Peyer's patch (tissue), 4 donors: ENCODE data around the gene VWA5B1. TPM values are rescaled to one million over a fixed set of nuclear protein-coding genes. Genes with fewer than 3 reads are reported as not detected.

Source experiments
- DNase-seq, 3 donors: peaks; one replicate each; pipeline ENCODE4 v3.0.0-alpha.2; 2017 to 2019
- H3K27ac ChIP-seq, 4 donors: fragments of 200-600 bp; sonication (generic); one replicate each; pipeline ENCODE4 v1.5.1; 2016 to 2019
- H3K27me3 ChIP-seq, 2 donors: fragments of 200-600 bp; sonication (generic); one replicate each; pipeline ENCODE4 v1.5.1; 2019
- H3K36me3 ChIP-seq, 3 donors: fragments of 200-600 bp; sonication (generic); one replicate each; pipeline ENCODE4 v1.5.1; 2016 to 2019
- H3K4me1 ChIP-seq, 4 donors: fragments of 200-600 bp; sonication (generic); one replicate each; pipeline ENCODE4 v1.5.1; 2016 to 2019
- H3K4me3 ChIP-seq, 4 donors: fragments of 200-600 bp; sonication (generic); 1 replicate in 3 of 4; 2 replicates in 1 of 4; pipeline ENCODE4 v1.5.1; 2016 to 2019; ENCODE audit warnings: mild to moderate bottlenecking in 1 of 4
- H3K9me3 ChIP-seq, 4 donors: fragments of 200-600 bp; sonication (generic); one replicate each; pipeline ENCODE4 v1.5.1; 2016 to 2019; ENCODE audit warnings: mild to moderate bottlenecking in 1 of 4
- POLR2A ChIP-seq, 2 donors: fragments of 450-650 bp; IDR thresholded peaks; one replicate each; pipeline ENCODE4 v1.5.1; 2017; ENCODE audit warnings: antibody characterized with exemption in 2 of 2, mild to moderate bottlenecking in 2 of 2, moderate library complexity in 2 of 2
- total RNA-seq, 4 donors: library from RNA; depleted of rRNA; stranded (reverse); fragments of >200 nt; gene quantifications; one replicate each; pipeline ENCODE4 v1.1.0, GENCODE V29; 2016
- TF ChIP-seq, protein P1 (sequence below), 6 experiments: fragments of 450-650 bp in 4 of 6; fragments of 200-600 bp in 2 of 6; sonication (generic) in 1 of 6; IDR thresholded peaks; one replicate each; pipeline ENCODE4 v1.5.1; 2017 to 2019; ENCODE audit warnings: antibody characterized with exemption in 6 of 6, mild to moderate bottlenecking in 3 of 6, moderate library complexity in 1 of 6

Gene VWA5B1
- total RNA-seq, 4 donors from 2014 or later, result not detected

DNA sequence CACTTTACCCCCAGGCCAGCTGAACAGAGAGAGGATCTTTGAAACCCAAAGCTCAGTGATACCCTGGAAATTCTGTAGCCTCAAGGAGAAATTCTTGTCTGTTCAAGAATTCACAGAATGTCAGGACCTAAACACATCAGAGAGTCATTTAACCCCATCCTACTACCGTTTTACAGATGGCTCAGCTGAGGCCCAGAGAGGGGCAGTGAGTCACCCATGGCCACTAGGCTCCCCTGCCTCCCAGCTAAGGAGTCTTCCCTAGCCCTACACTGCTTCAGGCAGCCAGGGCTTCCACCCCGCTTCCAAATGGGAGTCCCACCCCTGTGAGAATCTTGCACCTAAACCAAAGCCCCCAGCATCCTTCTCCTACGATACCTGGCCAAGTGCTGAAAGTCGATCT is 28.3 kb downstream of the VWA5B1 start:
- no peaks in the 10 kb centered on the region for H3K36me3 ChIP-seq
- H3K27ac ChIP-seq, result no peak overlapping the region
- no peaks in the 10 kb centered on the region for H3K9me3 ChIP-seq
- TF ChIP-seq, protein P1, sequence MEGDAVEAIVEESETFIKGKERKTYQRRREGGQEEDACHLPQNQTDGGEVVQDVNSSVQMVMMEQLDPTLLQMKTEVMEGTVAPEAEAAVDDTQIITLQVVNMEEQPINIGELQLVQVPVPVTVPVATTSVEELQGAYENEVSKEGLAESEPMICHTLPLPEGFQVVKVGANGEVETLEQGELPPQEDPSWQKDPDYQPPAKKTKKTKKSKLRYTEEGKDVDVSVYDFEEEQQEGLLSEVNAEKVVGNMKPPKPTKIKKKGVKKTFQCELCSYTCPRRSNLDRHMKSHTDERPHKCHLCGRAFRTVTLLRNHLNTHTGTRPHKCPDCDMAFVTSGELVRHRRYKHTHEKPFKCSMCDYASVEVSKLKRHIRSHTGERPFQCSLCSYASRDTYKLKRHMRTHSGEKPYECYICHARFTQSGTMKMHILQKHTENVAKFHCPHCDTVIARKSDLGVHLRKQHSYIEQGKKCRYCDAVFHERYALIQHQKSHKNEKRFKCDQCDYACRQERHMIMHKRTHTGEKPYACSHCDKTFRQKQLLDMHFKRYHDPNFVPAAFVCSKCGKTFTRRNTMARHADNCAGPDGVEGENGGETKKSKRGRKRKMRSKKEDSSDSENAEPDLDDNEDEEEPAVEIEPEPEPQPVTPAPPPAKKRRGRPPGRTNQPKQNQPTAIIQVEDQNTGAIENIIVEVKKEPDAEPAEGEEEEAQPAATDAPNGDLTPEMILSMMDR (IDR thresholded peaks at IDR 0.05), result no peak
- no peak overlapping the region for H3K4me3 ChIP-seq
- no peak for DNase-seq
- H3K4me1 ChIP-seq, result no peaks in the 10 kb centered on the region
- no peaks in the 10 kb centered on the region for H3K27me3 ChIP-seq

DNA sequence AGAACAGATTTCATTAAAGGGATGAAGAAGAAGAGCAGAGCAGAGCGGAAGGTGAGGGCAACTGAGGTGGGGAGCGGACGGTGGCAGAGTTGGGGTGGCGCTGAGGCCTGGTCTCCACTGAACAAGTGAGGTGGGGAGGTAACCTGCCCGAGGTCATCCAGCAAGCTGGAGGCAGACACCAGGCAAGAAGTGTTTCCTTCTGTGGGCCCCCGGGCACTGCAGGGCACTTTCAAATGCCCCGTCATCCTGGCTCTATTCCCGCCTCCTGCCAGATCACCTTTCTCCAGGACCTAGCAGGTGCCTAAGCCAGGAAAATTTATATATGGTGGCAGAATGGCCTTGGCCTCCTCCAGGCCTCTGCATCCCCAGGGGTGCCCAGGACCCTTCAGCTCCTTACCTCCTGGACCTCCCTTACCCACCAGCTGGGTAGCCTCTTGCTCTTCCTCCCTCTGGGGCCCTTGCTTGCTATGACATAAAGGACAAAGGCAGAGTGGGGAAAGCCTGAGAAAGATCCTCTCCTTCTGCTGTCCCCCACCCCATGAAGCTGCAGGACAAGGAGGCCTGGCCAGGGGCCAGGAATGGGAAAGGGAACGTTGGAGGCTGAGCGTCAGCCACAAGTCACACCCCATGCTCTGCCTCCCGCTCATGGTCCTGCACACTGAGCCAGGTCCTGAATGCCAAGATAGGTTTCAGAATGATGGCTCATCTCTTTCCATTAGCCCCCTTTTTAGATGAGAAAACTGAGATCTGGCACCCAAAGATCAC is 29.0 kb downstream of the VWA5B1 start:
- no peak overlapping the region for H3K4me3 ChIP-seq
- no peaks in the 10 kb centered on the region for H3K9me3 ChIP-seq
- no peak overlapping the region for H3K27ac ChIP-seq
- no peaks in the 10 kb centered on the region for H3K4me1 ChIP-seq
- H3K36me3 ChIP-seq, result no peaks in the 10 kb centered on the region
- no peaks in the 10 kb centered on the region for H3K27me3 ChIP-seq
- no peak for DNase-seq
- TF ChIP-seq, protein P1 (IDR thresholded peaks at IDR 0.05), result no peak
- no peak for TF ChIP-seq POLR2A (IDR thresholded peaks at IDR 0.05)

DNA sequence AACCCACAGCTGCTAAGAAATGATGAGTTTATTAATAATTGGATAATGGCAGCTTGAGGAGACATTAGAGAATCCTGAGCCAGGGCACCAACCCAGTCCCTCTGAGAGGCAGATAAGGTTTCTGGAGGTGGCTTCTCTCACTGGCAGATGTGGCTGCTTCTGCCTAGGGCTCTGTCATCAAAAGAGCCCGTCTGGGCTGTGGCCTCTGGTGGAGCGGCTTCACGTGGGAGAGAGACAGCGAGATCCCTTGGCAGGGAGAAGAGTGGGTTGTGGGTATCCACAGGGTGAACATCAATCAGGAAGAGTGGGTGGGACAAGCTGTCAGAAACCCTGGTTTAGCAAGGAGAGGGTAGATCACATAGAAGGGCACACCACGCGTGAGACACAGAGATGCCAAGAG is 30.0 kb downstream of the VWA5B1 start:
- Histone ChIP-seq H3K4me3 (no peak overlapping the region), H3K27ac (no peak overlapping the region), H3K4me1 (peaks cover 0 to 10% (median 0%) of the 10 kb centered on the region in 4 donors), H3K27me3 (no peaks in the 10 kb centered on the region), H3K9me3 (no peaks in the 10 kb centered on the region), H3K36me3 (no peaks in the 10 kb centered on the region)
- no peak for TF ChIP-seq POLR2A (IDR thresholded peaks at IDR 0.05)
- TF ChIP-seq, protein P1 (IDR thresholded peaks at IDR 0.05), result no peak
- no peak for DNase-seq

DNA sequence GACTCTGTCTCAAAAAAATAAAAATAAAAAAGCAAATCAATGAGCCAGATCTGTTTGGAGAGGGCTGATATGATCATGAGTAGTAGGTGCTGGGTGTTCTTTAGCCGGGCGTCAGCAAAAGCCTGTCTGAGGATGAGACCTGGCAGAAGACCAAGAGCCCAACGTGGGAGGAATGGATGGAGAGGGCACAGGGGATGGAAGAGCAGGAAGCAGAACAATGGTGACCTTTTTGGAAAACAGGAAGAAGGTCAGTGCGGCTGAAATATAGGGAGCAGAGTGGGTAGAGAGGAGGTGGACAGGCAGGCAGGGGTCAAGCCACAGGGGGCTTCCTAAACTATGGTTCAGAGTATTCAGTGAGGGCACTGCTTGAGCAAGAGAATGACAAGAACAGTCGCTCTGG is 30.9 kb downstream of the VWA5B1 start:
- Histone ChIP-seq H3K4me1 (peaks cover 0 to 12% (median 0%) of the 10 kb centered on the region in 4 donors), H3K9me3 (no peaks in the 10 kb centered on the region), H3K27ac (peak overlapping the region in 1 of 4 donors; percentile 39), H3K4me3 (no peak overlapping the region), H3K27me3 (no peaks in the 10 kb centered on the region), H3K36me3 (no peaks in the 10 kb centered on the region)
- DNase-seq, result no peak
- no peak for TF ChIP-seq POLR2A (IDR thresholded peaks at IDR 0.05)
- TF ChIP-seq, protein P1 (IDR thresholded peaks at IDR 0.05), result no peak

DNA sequence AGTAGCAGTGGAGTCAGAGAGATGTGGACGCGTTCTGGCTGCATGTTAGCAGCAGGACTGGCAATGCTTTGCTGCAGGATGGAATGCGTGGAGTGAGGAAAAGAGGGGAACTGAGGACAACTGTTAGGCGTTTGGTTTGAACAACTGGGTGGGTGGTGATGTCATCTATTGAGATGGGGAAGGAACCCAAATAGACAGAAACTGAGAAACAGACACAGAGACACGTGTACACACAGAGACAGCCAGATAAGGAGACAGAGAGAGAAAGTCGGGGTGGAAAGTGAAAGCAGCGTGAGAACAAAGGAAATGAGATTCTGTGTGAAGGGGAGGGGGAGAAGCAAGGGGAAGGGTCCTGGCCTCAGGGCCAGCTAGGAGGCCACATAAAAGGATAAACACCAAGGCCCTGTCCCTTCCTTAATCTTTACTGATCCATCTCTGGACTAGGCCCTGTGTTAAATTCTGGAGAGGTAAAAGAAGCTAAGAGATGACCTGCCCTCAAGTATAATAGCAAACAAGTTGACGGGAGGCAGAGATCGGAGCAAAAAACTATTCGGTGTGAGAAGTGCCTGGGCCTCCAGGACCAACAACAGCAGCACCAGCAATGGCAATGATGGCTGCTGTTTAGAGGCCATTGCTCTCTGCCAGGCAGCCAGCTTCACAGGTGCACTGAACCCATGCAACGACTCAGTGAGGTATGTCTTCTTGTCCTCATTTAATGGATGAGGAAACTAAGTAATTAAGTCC is 31.6 kb downstream of the VWA5B1 start:
- no peak for TF ChIP-seq POLR2A (IDR thresholded peaks at IDR 0.05)
- TF ChIP-seq, protein P1 (IDR thresholded peaks at IDR 0.05), result no peak
- Histone ChIP-seq H3K4me1 (peaks cover 0 to 12% (median 0%) of the 10 kb centered on the region in 4 donors), H3K27ac (peak overlapping the region; percentile 14 to 46 (median 41)), H3K4me3 (no peak overlapping the region), H3K36me3 (no peaks in the 10 kb centered on the region), H3K27me3 (no peaks in the 10 kb centered on the region), H3K9me3 (no peaks in the 10 kb centered on the region)
- DNase-seq, result no peak
